GM12878 (cell line): ENCODE data around the gene UBR3. TPM values are rescaled to one million over a fixed set of nuclear protein-coding genes. Genes with fewer than 3 reads are reported as not detected.

Experiments used
- ATAC-seq: fragments of 200-7000 bp; cut with Tn5 transposase; 3 replicates; pipeline ENCODE4 v1.9.1; 2020; ENCODE audit warnings: mild to moderate bottlenecking, moderate library complexity
- BruUV-seq: library from RNA; stranded (reverse); fragments of 400-500 nt; replicated peaks from 2 replicates; lab custom pipeline; 2021; lab: Mats Ljungman, UMichigan
- CTCF ChIA-PET: fragments of 300-600 bp; sonication (Branson Sonifier 250); formaldehyde crosslinking; extraction: SDS; loops from one replicate; lab custom pipeline; 2021; ENCODE audit warnings: inconsistent platforms; lab: Yijun Ruan, JAX
- POLR2A ChIA-PET: fragments of 350-600 bp; formaldehyde crosslinking; extraction: SDS; loops from one replicate; lab custom pipeline; 2021; ENCODE audit warnings: inconsistent platforms; lab: Charles Lee
- RAD21 ChIA-PET: fragments of 300-600 bp; sonication (Branson Sonifier 250); formaldehyde crosslinking; loops from one replicate; lab custom pipeline; 2023; ENCODE audit warnings: antibody characterized with exemption; ENCODE audit not compliant: unreplicated experiment; lab: Charles Lee
- SMC1A ChIA-PET: fragments of 300-600 bp; sonication (Branson Sonifier 250); formaldehyde crosslinking; loops from one replicate; lab custom pipeline; 2023; ENCODE audit not compliant: unreplicated experiment, uncharacterized antibody; lab: Charles Lee
- DNase-seq: peaks from one replicate; pipeline ENCODE4 v3.0.0-alpha.2; 2011; ENCODE audit warnings: low read depth, low spot score
- FAIRE-seq: peaks from 3 replicates; lab custom pipeline; 2011; peaks lifted over from hg19 to GRCh38; lab: Jason Lieb, UNC
- H2AFZ ChIP-seq: 2 replicates; pipeline ENCODE4 v1.6.0; 2011; ENCODE audit warnings: low read depth, low read length, control low read depth; ENCODE audit not compliant: control insufficient read depth
- H3K27ac ChIP-seq: 2 replicates; pipeline ENCODE4 v1.5.1; 2011; ENCODE audit warnings: control low read depth; ENCODE audit not compliant: control insufficient read depth, insufficient read depth
- H3K27me3 ChIP-seq, 2 experiments: replicated peaks in 1 of 2; 2 replicates each; pipeline versions ENCODE4 v1.6.0 to v1.6.1; 2011; ENCODE audit warnings: low read length in 1 of 2; ENCODE audit not compliant: control insufficient read depth in 2 of 2, insufficient read depth in 2 of 2
- H3K36me3 ChIP-seq, 2 experiments: 2 replicates each; pipeline ENCODE4 v1.5.1; 2011; ENCODE audit warnings: low read length in 1 of 2; ENCODE audit not compliant: control insufficient read depth in 2 of 2, insufficient read depth in 2 of 2
- H3K4me1 ChIP-seq: 2 replicates; pipeline ENCODE4 v1.6.1; 2011; ENCODE audit warnings: mild to moderate bottlenecking, low read length, moderate library complexity, mixed read lengths; ENCODE audit not compliant: control insufficient read depth, insufficient read depth
- H3K4me2 ChIP-seq: 2 replicates; pipeline ENCODE4 v1.6.0; 2011; ENCODE audit warnings: control low read depth; ENCODE audit not compliant: control insufficient read depth, insufficient read depth
- H3K4me3 ChIP-seq: fragments of 200-600 bp; sonication (generic); 2 replicates; pipeline ENCODE4 v1.5.1; 2016
- H3K79me2 ChIP-seq: 2 replicates; pipeline ENCODE4 v1.6.0; 2011; ENCODE audit warnings: low read length; ENCODE audit not compliant: control insufficient read depth, insufficient read depth
- H3K9ac ChIP-seq: 2 replicates; pipeline ENCODE4 v1.8.0; 2011; ENCODE audit warnings: low read length, control low read depth, mixed read lengths; ENCODE audit not compliant: control insufficient read depth, insufficient read depth
- H3K9me3 ChIP-seq: replicated peaks from 3 replicates; pipeline ENCODE4 v1.5.1; 2011; ENCODE audit warnings: mild to moderate bottlenecking, low read length; ENCODE audit not compliant: control insufficient read depth, insufficient read depth
- H4K20me1 ChIP-seq: 2 replicates; pipeline ENCODE4 v1.6.0; 2011; ENCODE audit not compliant: control insufficient read depth, insufficient read depth
- BHLHE40 ChIP-seq, 2 experiments: fragments of 450-650 bp in 1 of 2; IDR thresholded peaks; 2 replicates each; pipeline ENCODE4 v1.6.1; 2011 to 2017; ENCODE audit warnings: low read depth in 2 of 2, borderline replicate concordance in 1 of 2, improper control_type of control experiment in 1 of 2, low read length in 1 of 2, mild to moderate bottlenecking in 1 of 2
- DPF2 ChIP-seq: fragments of 450-650 bp; IDR thresholded peaks from 2 replicates; pipeline ENCODE4 v1.6.1; 2017; ENCODE audit warnings: mild to moderate bottlenecking
- IKZF1 ChIP-seq: fragments of 450-650 bp; conservative IDR thresholded peaks from 2 replicates; pipeline ENCODE4 v1.6.1; 2017; ENCODE audit warnings: antibody characterized with exemption, mild to moderate bottlenecking
- POLR2AphosphoS5 ChIP-seq: IDR thresholded peaks from 2 replicates; pipeline ENCODE4 v1.6.1; 2011; ENCODE audit warnings: mild to moderate bottlenecking, low read length, inconsistent platforms
- SUZ12 ChIP-seq: fragments of 200-600 bp; sonication (generic); IDR thresholded peaks from one replicate; pipeline ENCODE4 v1.6.1; 2018; ENCODE audit warnings: antibody characterized with exemption, mild to moderate bottlenecking; ENCODE audit not compliant: unreplicated experiment
- TBL1XR1 ChIP-seq: IDR thresholded peaks from 2 replicates; pipeline ENCODE4 v1.6.1; 2012; ENCODE audit warnings: low read depth, low read length, improper control_type of control experiment
- ZNF207 ChIP-seq: fragments of 450-650 bp; IDR thresholded peaks from 2 replicates; pipeline ENCODE4 v1.6.1; 2014; ENCODE audit warnings: antibody characterized with exemption, mild to moderate bottlenecking, borderline replicate concordance
- ZNF24 ChIP-seq: fragments of 450-650 bp; IDR thresholded peaks from 2 replicates; pipeline ENCODE4 v1.6.1; 2017; ENCODE audit warnings: antibody characterized with exemption, mild to moderate bottlenecking
- ZSCAN29 ChIP-seq: fragments of 450-650 bp; IDR thresholded peaks from 2 replicates; pipeline ENCODE4 v1.6.1; 2017; ENCODE audit warnings: mild to moderate bottlenecking, moderate library complexity
- WGBS: methylation state at CpG from one replicate; pipeline ENCODE4 v1.1.6; 2016; ENCODE audit warnings: low lambda C conversion rate; ENCODE audit not compliant: insufficient replicate concordance, insufficient coverage; ENCODE audit errors: missing lambda C conversion rate; 5-methylcytosine and 5-hydroxymethylcytosine counted together
- in situ Hi-C: fragments of 300-500 bp; cut with MboI; formaldehyde crosslinking; loops from 9 replicates; pipeline ENCODE4 v1.14.3; 2018; ENCODE audit warnings: mixed read lengths
- intact Hi-C: fragments of 100-400 bp; cut with micrococcal nuclease; formaldehyde crosslinking; loops from one replicate; pipeline ENCODE4 v1.14.2; 2022; ENCODE audit not compliant: unreplicated experiment
- polyA plus RNA-seq, 11 experiments: library from polyadenylated mRNA; depleted of rRNA in 4 of 11; unstranded in 6 of 11; stranded (reverse) in 5 of 11; fragments of >200 nt; fragmentation: Nextera tagmentation in 4 of 11; fragmentation: Illumina TruSeq in 1 of 11; extraction: Ambion mirVana in 4 of 11; extraction: Trizol in 1 of 11; gene quantifications; 1 replicate in 1 of 11; 2 replicates in 10 of 11; pipeline versions ENCODE4 v1.2.1 to v1.2.3, GENCODE V29; 2011 to 2016; ENCODE audit warnings: inconsistent platforms in 2 of 11, missing spikeins in 2 of 11, low read depth in 1 of 11
- total RNA-seq, 4 experiments: library from RNA; depleted of rRNA in 3 of 4; stranded (reverse); fragments of >200 nt in 3 of 4; fragmentation: Illumina TruSeq in 1 of 4; extraction: Trizol in 1 of 4; gene quantifications; 2 replicates each; pipeline versions ENCODE4 v1.2.1 to v1.2.3, GENCODE V29; 2013 to 2021
- TF ChIP-seq, protein P1 (sequence below): fragments of 450-650 bp; IDR thresholded peaks from 2 replicates; pipeline ENCODE4 v1.6.1; 2017; ENCODE audit warnings: mild to moderate bottlenecking, moderate library complexity
- TF ChIP-seq, protein P2 (sequence below): fragments of 450-650 bp; IDR thresholded peaks from 2 replicates; pipeline ENCODE4 v1.6.1; 2017; ENCODE audit warnings: borderline replicate concordance
- TF ChIP-seq, protein P3 (sequence below): fragments of 150-350 bp; IDR thresholded peaks from 2 replicates; pipeline ENCODE4 v1.6.1; 2014; ENCODE audit warnings: mild to moderate bottlenecking, low read depth, low read length
- TF ChIP-seq, protein P4 (sequence below): IDR thresholded peaks from 2 replicates; pipeline ENCODE4 v1.6.1; 2012; ENCODE audit warnings: low read depth, low read length, improper control_type of control experiment
- TF ChIP-seq, protein P5 (sequence below): IDR thresholded peaks from 2 replicates; pipeline ENCODE4 v1.6.1; 2011; ENCODE audit warnings: low read depth, mild to moderate bottlenecking, low read length, moderate library complexity, borderline replicate concordance; ENCODE audit errors: extremely low read depth

UBR3 gene
- total and polyA plus RNA-seq, 10 of the 15 experiments (the other 5 are each of a cell fraction or from before 2014, with no cell fraction given), result 3.8 to 22.9 (median 11.2) TPM

DNA sequence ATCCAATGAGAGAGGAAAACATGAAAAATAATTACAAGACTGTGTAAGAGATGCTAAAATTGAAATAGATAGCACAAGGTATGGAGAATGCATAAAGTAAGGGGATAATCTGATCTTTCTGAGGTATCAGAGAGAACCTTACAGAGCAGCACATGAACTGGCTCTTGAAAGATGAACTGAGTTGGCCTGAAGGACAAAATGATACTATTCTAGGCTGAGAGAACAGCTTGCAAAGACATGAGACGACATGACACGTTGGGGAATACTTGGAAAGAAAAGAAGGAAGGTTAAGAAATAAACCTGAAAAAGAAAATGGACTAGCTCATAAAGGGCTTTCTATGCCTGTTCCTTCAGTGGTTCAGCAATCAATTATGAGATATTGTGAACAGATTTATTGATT, 198.0 kb downstream of the UBR3 start:
- CTCF ChIA-PET, result no interaction called here
- SMC1A ChIA-PET, result interaction anchor here (1.1 kb wide), 1 partner anchor 130 kb away, joined by 5 read pairs; no protein-coding TSS in a partner anchor
- Histone ChIP-seq H3K9me3 (no peaks in the 10 kb centered on the region), H3K27me3 (no peaks in the 10 kb centered on the region), H2AFZ (no peak overlapping the region), H3K79me2 (no peaks in the 10 kb centered on the region), H4K20me1 (no peaks in the 10 kb centered on the region), H3K4me3 (no peak overlapping the region), H3K4me2 (no peak overlapping the region), H3K4me1 (peaks cover 4% of the 10 kb centered on the region), H3K36me3 (no peaks in the 10 kb centered on the region), H3K9ac (no peak overlapping the region), H3K27ac (no peak overlapping the region)
- POLR2A ChIA-PET, result no interaction called here
- no peak for FAIRE-seq
- RAD21 ChIA-PET, result no interaction called here
- in situ Hi-C loops (no loop called here), intact Hi-C loops (no loop called here)
- no CpG with 5 or more reads among the region's 2 CpGs for WGBS
- BruUV-seq, result no TSS peak
- DNase-seq, result no peak
- ATAC-seq, result peak; percentile 35
- TF ChIP-seq ZNF207, result no peak
- TF ChIP-seq ZSCAN29, result no peak
- no peak for TF ChIP-seq SUZ12
- TF ChIP-seq, protein P1, sequence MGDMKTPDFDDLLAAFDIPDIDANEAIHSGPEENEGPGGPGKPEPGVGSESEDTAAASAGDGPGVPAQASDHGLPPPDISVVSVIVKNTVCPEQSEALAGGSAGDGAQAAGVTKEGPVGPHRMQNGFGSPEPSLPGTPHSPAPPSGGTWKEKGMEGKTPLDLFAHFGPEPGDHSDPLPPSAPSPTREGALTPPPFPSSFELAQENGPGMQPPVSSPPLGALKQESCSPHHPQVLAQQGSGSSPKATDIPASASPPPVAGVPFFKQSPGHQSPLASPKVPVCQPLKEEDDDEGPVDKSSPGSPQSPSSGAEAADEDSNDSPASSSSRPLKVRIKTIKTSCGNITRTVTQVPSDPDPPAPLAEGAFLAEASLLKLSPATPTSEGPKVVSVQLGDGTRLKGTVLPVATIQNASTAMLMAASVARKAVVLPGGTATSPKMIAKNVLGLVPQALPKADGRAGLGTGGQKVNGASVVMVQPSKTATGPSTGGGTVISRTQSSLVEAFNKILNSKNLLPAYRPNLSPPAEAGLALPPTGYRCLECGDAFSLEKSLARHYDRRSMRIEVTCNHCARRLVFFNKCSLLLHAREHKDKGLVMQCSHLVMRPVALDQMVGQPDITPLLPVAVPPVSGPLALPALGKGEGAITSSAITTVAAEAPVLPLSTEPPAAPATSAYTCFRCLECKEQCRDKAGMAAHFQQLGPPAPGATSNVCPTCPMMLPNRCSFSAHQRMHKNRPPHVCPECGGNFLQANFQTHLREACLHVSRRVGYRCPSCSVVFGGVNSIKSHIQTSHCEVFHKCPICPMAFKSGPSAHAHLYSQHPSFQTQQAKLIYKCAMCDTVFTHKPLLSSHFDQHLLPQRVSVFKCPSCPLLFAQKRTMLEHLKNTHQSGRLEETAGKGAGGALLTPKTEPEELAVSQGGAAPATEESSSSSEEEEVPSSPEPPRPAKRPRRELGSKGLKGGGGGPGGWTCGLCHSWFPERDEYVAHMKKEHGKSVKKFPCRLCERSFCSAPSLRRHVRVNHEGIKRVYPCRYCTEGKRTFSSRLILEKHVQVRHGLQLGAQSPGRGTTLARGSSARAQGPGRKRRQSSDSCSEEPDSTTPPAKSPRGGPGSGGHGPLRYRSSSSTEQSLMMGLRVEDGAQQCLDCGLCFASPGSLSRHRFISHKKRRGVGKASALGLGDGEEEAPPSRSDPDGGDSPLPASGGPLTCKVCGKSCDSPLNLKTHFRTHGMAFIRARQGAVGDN, result no peak
- TF ChIP-seq ZNF24, result no peak
- TF ChIP-seq, protein P2, sequence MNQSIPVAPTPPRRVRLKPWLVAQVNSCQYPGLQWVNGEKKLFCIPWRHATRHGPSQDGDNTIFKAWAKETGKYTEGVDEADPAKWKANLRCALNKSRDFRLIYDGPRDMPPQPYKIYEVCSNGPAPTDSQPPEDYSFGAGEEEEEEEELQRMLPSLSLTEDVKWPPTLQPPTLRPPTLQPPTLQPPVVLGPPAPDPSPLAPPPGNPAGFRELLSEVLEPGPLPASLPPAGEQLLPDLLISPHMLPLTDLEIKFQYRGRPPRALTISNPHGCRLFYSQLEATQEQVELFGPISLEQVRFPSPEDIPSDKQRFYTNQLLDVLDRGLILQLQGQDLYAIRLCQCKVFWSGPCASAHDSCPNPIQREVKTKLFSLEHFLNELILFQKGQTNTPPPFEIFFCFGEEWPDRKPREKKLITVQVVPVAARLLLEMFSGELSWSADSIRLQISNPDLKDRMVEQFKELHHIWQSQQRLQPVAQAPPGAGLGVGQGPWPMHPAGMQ, result no peak
- TF ChIP-seq IKZF1, result no peak
- no peak for TF ChIP-seq DPF2
- TF ChIP-seq, protein P3, sequence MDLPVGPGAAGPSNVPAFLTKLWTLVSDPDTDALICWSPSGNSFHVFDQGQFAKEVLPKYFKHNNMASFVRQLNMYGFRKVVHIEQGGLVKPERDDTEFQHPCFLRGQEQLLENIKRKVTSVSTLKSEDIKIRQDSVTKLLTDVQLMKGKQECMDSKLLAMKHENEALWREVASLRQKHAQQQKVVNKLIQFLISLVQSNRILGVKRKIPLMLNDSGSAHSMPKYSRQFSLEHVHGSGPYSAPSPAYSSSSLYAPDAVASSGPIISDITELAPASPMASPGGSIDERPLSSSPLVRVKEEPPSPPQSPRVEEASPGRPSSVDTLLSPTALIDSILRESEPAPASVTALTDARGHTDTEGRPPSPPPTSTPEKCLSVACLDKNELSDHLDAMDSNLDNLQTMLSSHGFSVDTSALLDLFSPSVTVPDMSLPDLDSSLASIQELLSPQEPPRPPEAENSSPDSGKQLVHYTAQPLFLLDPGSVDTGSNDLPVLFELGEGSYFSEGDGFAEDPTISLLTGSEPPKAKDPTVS, result no peak
- no peak for TF ChIP-seq BHLHE40 (IDR thresholded peaks at IDR 0.05; ENCODE audit: borderline replicate concordance in 1 of 2, low read depth in 2 of 2, low read length in 1 of 2)
- TF ChIP-seq POLR2AphosphoS5, result no peak
- TF ChIP-seq, protein P4, sequence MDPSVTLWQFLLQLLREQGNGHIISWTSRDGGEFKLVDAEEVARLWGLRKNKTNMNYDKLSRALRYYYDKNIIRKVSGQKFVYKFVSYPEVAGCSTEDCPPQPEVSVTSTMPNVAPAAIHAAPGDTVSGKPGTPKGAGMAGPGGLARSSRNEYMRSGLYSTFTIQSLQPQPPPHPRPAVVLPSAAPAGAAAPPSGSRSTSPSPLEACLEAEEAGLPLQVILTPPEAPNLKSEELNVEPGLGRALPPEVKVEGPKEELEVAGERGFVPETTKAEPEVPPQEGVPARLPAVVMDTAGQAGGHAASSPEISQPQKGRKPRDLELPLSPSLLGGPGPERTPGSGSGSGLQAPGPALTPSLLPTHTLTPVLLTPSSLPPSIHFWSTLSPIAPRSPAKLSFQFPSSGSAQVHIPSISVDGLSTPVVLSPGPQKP, result no peak
- TF ChIP-seq, protein P5, sequence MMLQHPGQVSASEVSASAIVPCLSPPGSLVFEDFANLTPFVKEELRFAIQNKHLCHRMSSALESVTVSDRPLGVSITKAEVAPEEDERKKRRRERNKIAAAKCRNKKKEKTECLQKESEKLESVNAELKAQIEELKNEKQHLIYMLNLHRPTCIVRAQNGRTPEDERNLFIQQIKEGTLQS, result no peak
- no peak for TF ChIP-seq TBL1XR1
